SIG-M5 (cell line): Measurements from ENCODE around the gene NDUFC2.
"Not testable (repeated sequence)": the region's sequence is repeated elsewhere in the genome, so short reads cannot be mapped to it uniquely, and the experiment has no call there.

Experiments
- DNase-seq: peaks from one replicate; lab custom pipeline; 2025; lab: John Stamatoyannopoulos, UW

Gene NDUFC2

GRCh38 chr11:78079232-78080083, at the start of gene NDUFC2:
TSS of gene NDUFC2 (minus strand) at chr11:78079862. CDS start at chr11:78079744, 118 bp downstream.
- no peak for DNase-seq

DNA sequence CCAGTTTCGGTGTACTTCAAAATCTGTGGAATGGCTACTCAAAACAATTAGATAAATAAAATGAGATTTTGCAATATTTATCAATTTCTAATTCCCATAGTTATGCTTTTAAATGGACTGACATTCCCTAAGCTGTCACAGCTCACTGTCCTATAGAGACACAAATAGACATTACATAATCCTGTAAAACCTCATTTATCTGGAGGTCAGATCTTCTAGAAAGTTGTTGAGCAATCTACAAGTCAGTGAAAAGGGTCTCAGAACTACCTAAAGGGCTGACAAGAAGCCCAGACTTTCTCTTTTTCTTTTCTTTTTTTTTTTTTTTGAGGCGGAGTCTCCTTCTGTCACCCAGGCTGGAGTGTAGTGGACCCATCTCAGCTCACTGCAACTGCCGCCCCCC, 47.7 kb upstream of the NDUFC2 start:
- DNase-seq: no peak

GRCh38 chr11:78112582-78113275, 33.1 kb upstream of the NDUFC2 start:
- no peak for DNase-seq

- no peak for DNase-seq
Observed at GRCh38 chr11:78111298-78111697, 31.6 kb upstream of the NDUFC2 start.

- no peak for DNase-seq
Observed at GRCh38 chr11:78110830-78111229, 31.2 kb upstream of the NDUFC2 start.

DNA sequence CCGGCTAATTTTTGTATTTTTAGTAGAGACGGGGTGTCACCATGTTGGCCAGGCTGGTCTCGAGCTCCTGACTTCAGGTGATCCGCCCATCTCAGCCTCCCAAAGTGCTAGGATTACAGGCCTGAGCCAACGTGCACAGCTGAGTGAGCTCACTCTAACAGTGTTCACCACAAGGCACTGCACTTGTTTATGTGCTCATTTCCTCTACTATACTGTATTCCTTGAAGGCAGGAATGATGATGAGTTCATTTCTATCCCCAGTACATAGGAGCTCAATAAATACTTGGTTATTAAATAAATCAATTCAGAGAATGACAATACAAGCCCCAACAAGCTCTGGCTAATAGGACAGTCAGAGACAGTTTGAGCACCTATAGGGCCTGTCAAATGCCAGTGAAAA, 30.7 kb upstream of the NDUFC2 start:
- DNase-seq: no peak

GRCh38 chr11:78109081-78110015, 29.7 kb upstream of the NDUFC2 start:
- no peak for DNase-seq

DNA sequence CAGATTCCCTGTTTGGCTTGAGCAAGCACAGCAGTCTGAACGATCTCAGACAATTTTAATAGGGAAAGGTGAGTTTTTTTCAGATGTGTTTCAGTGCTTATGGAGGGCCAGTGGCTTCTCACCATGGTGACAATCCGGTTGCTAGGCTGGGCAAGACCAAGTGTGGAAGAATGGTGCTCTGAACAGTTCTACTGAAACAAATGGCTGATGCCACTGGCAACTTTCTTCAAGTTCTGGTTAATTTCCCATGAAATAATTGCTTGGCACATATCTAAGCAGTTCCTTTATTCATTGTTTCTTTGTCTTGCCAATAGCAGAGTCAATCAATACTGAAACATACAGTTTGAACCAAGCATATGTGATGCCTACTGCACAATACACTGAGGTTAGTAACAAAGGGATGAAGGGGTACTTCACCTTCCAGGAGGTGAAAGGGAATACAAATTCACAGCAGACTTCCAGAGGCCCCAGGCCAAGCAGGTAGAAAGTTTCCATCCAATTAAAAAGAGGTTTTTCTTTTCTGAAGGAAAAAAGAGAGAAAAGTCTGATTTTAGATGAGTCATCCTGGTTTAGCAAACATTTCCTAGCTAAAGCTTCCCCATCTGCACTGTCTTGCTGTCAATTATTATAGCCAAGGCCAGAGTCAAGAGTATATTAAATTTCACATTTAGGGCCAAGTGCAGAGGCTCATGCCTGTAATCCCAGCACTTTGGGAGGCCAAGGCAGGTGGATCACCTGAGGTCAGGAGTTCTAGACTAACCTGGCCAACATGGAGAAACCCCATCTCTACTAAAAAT, 21.2 kb upstream of the NDUFC2 start:
- no peak for DNase-seq

DNA sequence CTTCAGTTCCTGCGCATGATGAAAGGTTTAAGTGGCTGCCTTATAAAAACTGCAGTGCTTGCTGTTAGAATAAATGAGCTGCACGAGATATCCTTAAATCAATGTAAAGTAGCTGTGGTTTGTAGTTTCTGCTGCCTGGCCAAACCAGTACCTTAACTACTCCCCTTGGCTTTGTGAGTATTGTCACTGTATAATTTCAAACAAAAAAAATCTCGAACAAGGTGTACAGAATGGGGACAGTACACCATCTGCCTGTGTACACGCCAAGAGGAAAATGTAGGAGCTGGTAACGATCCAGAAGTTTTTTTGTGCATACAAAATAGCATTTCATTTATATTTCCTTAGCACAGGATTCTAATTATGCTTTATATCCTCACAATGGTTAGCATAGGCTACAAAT, 20.6 kb upstream of the NDUFC2 start:
- DNase-seq: no peak

DNA sequence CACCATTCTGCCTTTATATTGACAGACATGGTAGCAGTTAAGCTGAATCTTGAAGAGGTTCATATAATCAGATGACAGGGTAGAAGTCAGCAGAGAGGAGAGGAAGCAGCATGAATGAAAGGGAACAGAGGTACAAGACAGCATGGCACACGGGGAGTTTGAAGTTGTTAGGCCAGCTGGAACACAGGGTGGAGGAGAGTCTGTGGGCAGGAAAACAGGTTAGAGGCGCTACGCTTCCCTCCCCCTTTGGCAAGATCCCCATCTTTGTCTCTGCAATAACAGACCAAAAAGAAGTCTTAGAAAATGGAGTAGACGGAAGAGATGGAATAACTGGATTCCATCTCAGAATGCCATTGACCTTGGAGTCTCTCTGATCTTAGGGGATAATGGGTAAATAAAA, 20.0 kb upstream of the NDUFC2 start:
- no peak for DNase-seq

GRCh38 chr11:78097666-78098385, 18.2 kb upstream of the NDUFC2 start:
- no peak for DNase-seq

DNA sequence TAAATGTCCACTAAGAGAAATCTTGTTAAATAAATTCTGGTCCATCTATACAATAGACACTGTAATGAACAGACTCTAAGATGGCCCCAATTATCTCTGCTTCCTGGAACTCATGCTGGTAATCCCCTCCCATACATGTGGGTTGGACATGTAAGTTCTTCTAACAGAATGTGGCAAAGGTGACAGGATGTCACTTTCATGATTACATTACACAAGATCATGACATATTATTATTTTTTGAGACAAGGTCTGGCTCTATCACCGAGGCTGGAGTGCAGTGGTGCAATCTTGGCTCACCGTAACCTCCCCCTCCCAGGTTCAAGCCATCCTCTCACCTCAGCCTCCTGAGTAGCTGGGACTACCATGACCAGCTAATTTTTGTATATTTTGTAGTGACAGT, 14.6 kb upstream of the NDUFC2 start:
- no peak for DNase-seq

- DNase-seq: not testable (repeated sequence)
Observed at GRCh38 chr11:78086521-78087074, 6.9 kb upstream of the NDUFC2 start.

DNA sequence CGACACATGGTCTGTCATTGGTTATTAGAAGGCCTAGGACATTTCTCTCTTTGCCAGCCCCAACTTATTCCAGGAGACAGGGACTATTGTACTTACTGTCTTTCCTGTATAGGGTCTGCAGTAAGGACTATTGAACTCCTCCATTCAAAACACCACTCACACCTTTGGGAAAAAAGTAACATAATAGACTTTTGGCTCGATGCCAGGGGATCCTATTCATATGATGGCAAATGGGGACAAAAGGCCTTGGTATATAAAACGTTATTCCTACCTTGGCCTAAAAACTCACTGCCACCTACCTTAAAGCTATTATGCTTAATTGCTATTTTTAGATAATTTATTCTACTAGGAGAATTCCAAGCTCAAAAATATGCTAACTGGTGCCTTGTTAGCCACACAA, 6.3 kb upstream of the NDUFC2 start:
- no peak for DNase-seq

DNA sequence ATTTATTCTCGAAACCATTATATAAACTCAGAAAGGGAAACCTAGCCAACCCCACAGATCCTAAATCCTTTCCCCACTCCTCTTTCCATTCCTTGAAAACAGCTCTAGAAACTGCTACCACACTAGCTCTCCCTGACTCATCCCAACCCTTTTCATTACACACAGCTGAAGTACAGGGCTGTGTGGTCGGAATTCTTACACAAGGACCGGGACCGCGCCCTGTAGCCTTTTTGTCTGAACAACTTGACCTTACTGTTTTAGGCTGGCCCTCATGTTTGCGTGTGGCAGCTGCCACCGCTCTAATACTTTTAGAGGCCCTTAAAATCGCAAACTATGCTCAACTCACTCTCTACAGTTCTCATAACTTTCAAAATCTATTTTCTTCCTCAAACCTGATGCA, 4.8 kb upstream of the NDUFC2 start:
- not testable (repeated sequence) for DNase-seq

DNA sequence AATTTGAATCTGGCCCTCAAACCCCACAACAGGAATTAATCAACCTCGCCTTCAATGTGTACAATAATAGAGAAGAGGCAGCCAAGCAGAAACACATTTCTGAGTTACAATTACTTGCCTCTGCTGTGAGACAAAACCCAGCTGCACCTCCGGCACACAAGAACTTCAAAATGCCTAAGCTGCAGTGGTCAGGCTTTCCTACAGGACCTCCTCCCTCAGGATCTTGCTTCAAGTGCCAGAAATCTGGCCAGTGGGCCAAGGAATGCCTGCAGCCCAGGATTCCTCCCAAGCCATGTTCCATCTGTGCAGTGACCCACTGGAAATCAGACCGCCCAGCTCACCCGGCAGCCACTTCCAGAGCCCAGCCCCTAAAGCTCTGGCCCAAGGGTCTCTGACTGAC, 3.4 kb upstream of the NDUFC2 start:
- DNase-seq: no peak

- no peak for DNase-seq
Observed at GRCh38 chr11:78082146-78082545, 2.5 kb upstream of the NDUFC2 start.

DNA sequence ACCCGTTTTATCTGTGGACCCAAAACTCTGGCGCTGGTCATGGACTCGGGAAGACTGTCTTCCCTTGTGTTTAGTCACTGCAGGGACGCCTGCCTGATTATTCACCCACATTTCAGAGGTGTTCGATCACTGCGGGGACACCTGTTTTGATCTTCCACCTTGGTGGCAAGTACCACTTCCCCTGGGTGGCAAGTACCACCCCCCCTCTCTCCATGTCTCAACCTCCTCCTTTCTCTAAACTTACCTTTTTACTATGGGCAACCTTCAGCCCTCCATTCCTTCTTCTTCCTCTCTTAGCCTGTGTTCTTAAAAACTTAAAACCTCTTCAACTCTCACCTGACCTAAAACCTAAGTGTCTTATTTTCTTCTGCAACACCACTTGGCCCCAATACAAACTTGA, 1.9 kb upstream of the NDUFC2 start:
- DNase-seq: no peak

DNA sequence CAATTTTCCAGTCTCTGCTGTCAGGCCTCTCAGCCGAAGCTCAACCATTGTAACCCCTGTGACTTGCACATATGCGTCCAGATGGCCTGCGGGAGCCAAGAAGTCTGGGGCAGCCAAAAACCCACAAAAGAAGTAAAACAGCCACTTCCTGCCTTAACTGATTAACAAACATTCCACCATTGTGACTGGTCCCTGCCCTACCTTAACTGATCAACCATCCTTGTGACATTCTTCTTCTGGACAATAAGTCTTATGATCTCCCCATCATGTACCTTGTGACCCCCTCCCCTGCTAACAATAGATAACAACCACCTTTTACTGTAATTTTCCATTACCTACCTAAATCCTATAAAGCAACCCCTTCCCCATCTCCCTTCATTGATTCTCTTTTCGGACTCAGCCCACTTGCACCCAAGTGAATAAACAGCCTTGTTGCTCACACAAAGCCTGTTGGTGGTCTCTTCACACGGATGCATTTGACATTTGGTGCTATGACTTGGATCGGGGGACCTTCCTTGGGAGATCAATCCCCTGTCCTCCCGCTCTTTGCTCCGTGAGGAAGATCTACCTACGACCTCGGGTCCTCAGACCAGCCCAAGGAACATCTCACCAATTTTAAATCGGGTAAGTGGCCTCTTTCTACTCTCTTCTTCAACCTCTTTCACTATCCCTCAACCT, 1.3 kb upstream of the NDUFC2 start:
- DNase-seq: no peak
